ENCODE results near the gene PARD6B.
"Not testable (repeated sequence)": the region's sequence is repeated elsewhere in the genome, so short reads cannot be mapped to it uniquely, and the experiment has no call there.

The PARD6B gene

GRCh38 chr20:50783390-50783789 lies 52.0 kb downstream of the PARD6B start:
- DNase-seq, result no peak

- DNase-seq, result no peak
These were observed 52.5 kb downstream of the PARD6B start for GRCh38 chr20:50783903-50784302.

GRCh38 chr20:50784464-50784863 lies 53.1 kb downstream of the PARD6B start:
- peak; percentile 83 for DNase-seq

GRCh38 chr20:50786703-50787102 lies 55.3 kb downstream of the PARD6B start:
- no peak for DNase-seq

GRCh38 chr20:50787181-50787580 lies 55.8 kb downstream of the PARD6B start:
- no peak for DNase-seq

- peak; percentile 48 for DNase-seq
These were observed 56.9 kb downstream of the PARD6B start for GRCh38 chr20:50788045-50788991.

GRCh38 chr20:50789968-50790650 lies 58.7 kb downstream of the PARD6B start:
- DNase-seq, result no peak

- peak; percentile 79 for DNase-seq
These were observed 59.4 kb downstream of the PARD6B start for GRCh38 chr20:50790651-50791277.

GRCh38 chr20:50792708-50793574 lies 61.6 kb downstream of the PARD6B start:
- DNase-seq, result no peak

- DNase-seq, result peak; percentile 22
These were observed 62.2 kb downstream of the PARD6B start for GRCh38 chr20:50793575-50794016.

GRCh38 chr20:50794181-50794845 lies 62.9 kb downstream of the PARD6B start:
- no peak for DNase-seq

- peak; percentile 43 for DNase-seq
These were observed 63.7 kb downstream of the PARD6B start, which contains the start of gene BCAS4 for GRCh38 chr20:50794846-50795634. Gene BCAS4 (plus strand): TSS chr20:50795061. CDS start chr20:50795084, 23 bp downstream.

- DNase-seq, result no peak
These were observed 65.8 kb downstream of the PARD6B start for GRCh38 chr20:50797142-50797541.

GRCh38 chr20:50798650-50799049 lies 67.3 kb downstream of the PARD6B start:
- no peak for DNase-seq

- DNase-seq, result no peak
These were observed 68.0 kb downstream of the PARD6B start for GRCh38 chr20:50799176-50799889.

- DNase-seq, result no peak
These were observed 68.6 kb downstream of the PARD6B start for GRCh38 chr20:50799890-50800550.

- DNase-seq, result not testable (repeated sequence)
These were observed 69.8 kb downstream of the PARD6B start for GRCh38 chr20:50800986-50801746.

- no peak for DNase-seq
These were observed 70.4 kb downstream of the PARD6B start for GRCh38 chr20:50801747-50802125.

- no peak for DNase-seq
These were observed 70.9 kb downstream of the PARD6B start for GRCh38 chr20:50802289-50802688.
